H1 (cell line): ENCODE measurements around the gene FNDC11. TPM values are rescaled to one million over a fixed set of nuclear protein-coding genes. Genes with fewer than 3 reads are reported as not detected.

Experiments used
- CTCF ChIA-PET: fragments of 300-600 bp; sonication (Branson Sonifier 250); formaldehyde crosslinking; loops from one replicate; lab custom pipeline; 2021; ENCODE audit not compliant: partially characterized antibody; lab: Charles Lee
- POLR2A ChIA-PET: fragments of 300-600 bp; sonication (Branson Sonifier 250); formaldehyde crosslinking; loops from one replicate; lab custom pipeline; 2021; ENCODE audit warnings: inconsistent platforms; ENCODE audit not compliant: partially characterized antibody; lab: Charles Lee
- DNase-seq, 2 experiments: peaks; one replicate each; pipeline versions ENCODE4 v3.0.0 to v3.0.0-alpha.2; 2010 to 2022; ENCODE audit warnings: low spot score in 2 of 2, low read depth in 1 of 2, mixed read lengths in 1 of 2
- FAIRE-seq: peaks from 2 replicates; lab custom pipeline; 2011; peaks lifted over from hg19 to GRCh38; lab: Jason Lieb, UNC
- H2AFZ ChIP-seq: 2 replicates; pipeline ENCODE4 v1.8.1; 2012; ENCODE audit warnings: low read length, inconsistent platforms
- H2AK5ac ChIP-seq: 2 replicates; pipeline ENCODE4 v1.6.1; 2013; ENCODE audit warnings: low read depth, low read length
- H2BK120ac ChIP-seq: replicated peaks from 2 replicates; pipeline ENCODE3; 2013; ENCODE audit warnings: low read depth, low read length, inconsistent platforms
- H2BK12ac ChIP-seq: 2 replicates; pipeline ENCODE4 v1.6.1; 2013; ENCODE audit warnings: low read depth, low read length
- H2BK15ac ChIP-seq: 2 replicates; pipeline ENCODE4 v1.6.1; 2013; ENCODE audit warnings: low read length
- H2BK20ac ChIP-seq: 2 replicates; pipeline ENCODE4 v1.6.1; 2013; ENCODE audit warnings: low read length
- H2BK5ac ChIP-seq: 2 replicates; pipeline ENCODE4 v1.6.1; 2013; ENCODE audit warnings: low read depth, low read length
- H3K14ac ChIP-seq: 2 replicates; pipeline ENCODE4 v1.6.1; 2013; ENCODE audit warnings: inconsistent platforms; ENCODE audit not compliant: insufficient read length
- H3K18ac ChIP-seq: 2 replicates; pipeline ENCODE4 v1.6.1; 2013; ENCODE audit warnings: low read length; ENCODE audit errors: extremely low read depth
- H3K23ac ChIP-seq: 2 replicates; pipeline ENCODE4 v1.6.1; 2013; ENCODE audit warnings: inconsistent platforms; ENCODE audit not compliant: insufficient read length
- H3K23me2 ChIP-seq: 2 replicates; pipeline ENCODE4 v1.6.1; 2013; ENCODE audit warnings: low read depth, low read length
- H3K27ac ChIP-seq: 2 replicates; pipeline ENCODE4 v1.6.1; 2011; ENCODE audit warnings: low read depth, low read length, inconsistent platforms
- H3K27me3 ChIP-seq, 4 experiments: replicated peaks in 1 of 4; 1 replicate in 1 of 4; 2 replicates in 3 of 4; pipeline versions ENCODE4 v1.6.1 to v1.8.1; 2011 to 2013; ENCODE audit warnings: low read length in 3 of 4, mild to moderate bottlenecking in 3 of 4, inconsistent platforms in 2 of 4, mixed read lengths in 2 of 4, moderate library complexity in 1 of 4; ENCODE audit not compliant: control insufficient read depth in 3 of 4, insufficient read depth in 3 of 4; ENCODE audit errors: extremely low read depth in 1 of 4
- H3K36me3 ChIP-seq, 4 experiments: 2 replicates each; pipeline versions ENCODE4 v1.6.1 to v1.8.1; 2011 to 2013; ENCODE audit warnings: mild to moderate bottlenecking in 4 of 4, low read length in 3 of 4, moderate library complexity in 2 of 4, control low read depth in 1 of 4, inconsistent platforms in 1 of 4; ENCODE audit not compliant: insufficient read depth in 4 of 4, control insufficient read depth in 2 of 4
- H3K4ac ChIP-seq: replicated peaks from 2 replicates; pipeline ENCODE3; 2013; ENCODE audit warnings: low read length, low read depth, mixed read lengths, inconsistent platforms; ENCODE audit not compliant: insufficient read length
- H3K4me1 ChIP-seq, 4 experiments: replicated peaks in 1 of 4; 1 replicate in 1 of 4; 2 replicates in 3 of 4; pipeline versions ENCODE4 v1.6.1 to v1.8.1; 2011 to 2013; ENCODE audit warnings: low read length in 3 of 4, inconsistent platforms in 2 of 4, mixed read lengths in 1 of 4; ENCODE audit not compliant: insufficient read depth in 4 of 4, control insufficient read depth in 3 of 4
- H3K4me2 ChIP-seq, 2 experiments: 2 replicates each; pipeline versions ENCODE4 v1.6.1 to v1.8.1; 2011 to 2013; ENCODE audit warnings: low read depth in 2 of 2, low read length in 2 of 2, control low read depth in 1 of 2, inconsistent platforms in 1 of 2, mild to moderate bottlenecking in 1 of 2; ENCODE audit not compliant: insufficient read depth in 1 of 2
- H3K4me3 ChIP-seq, 4 experiments: fragments of 200-600, 300-600 bp in 1 of 4; sonication (generic), shearing (Covaris generic), sonication (Bioruptor Twin) in 1 of 4; 2 replicates each; pipeline versions ENCODE4 v1.5.1 to v1.8.1; 2011 to 2016; ENCODE audit warnings: low read length in 4 of 4, low read depth in 3 of 4, control low read depth in 2 of 4, inconsistent platforms in 2 of 4, mild to moderate bottlenecking in 2 of 4, mixed read lengths in 1 of 4, moderate library complexity in 1 of 4; ENCODE audit not compliant: insufficient read depth in 2 of 4; ENCODE audit errors: extremely low read depth in 1 of 4
- H3K56ac ChIP-seq: replicated peaks from 2 replicates; pipeline ENCODE3; 2013; ENCODE audit warnings: low read depth, mild to moderate bottlenecking, mixed read lengths, low read length, inconsistent platforms; ENCODE audit not compliant: insufficient read length
- H3K79me1 ChIP-seq: 2 replicates; pipeline ENCODE4 v1.6.1; 2013; ENCODE audit warnings: low read depth, low read length, control low read depth
- H3K79me2 ChIP-seq, 2 experiments: 2 replicates each; pipeline versions ENCODE4 v1.6.1 to v1.8.1; 2012 to 2013; ENCODE audit warnings: low read length in 2 of 2, mild to moderate bottlenecking in 2 of 2, inconsistent platforms in 1 of 2; ENCODE audit not compliant: insufficient read depth in 2 of 2, control insufficient read depth in 1 of 2
- H3K9ac ChIP-seq, 4 experiments: replicated peaks in 1 of 4; 1 replicate in 1 of 4; 2 replicates in 3 of 4; pipeline versions ENCODE4 v1.6.1 to v1.8.1; 2011 to 2013; ENCODE audit warnings: low read depth in 3 of 4, low read length in 3 of 4, control low read depth in 2 of 4, mild to moderate bottlenecking in 2 of 4, moderate library complexity in 2 of 4, inconsistent platforms in 1 of 4; ENCODE audit errors: extremely low read depth in 1 of 4
- H3K9me3 ChIP-seq, 2 experiments: 2 replicates each; pipeline versions ENCODE4 v1.6.1 to v1.8.1; 2012 to 2013; ENCODE audit warnings: mild to moderate bottlenecking in 2 of 2, moderate library complexity in 2 of 2, control low read depth in 1 of 2, inconsistent platforms in 1 of 2, low read depth in 1 of 2, low read length in 1 of 2, mixed read lengths in 1 of 2; ENCODE audit not compliant: insufficient read depth in 2 of 2
- H4K20me1 ChIP-seq, 2 experiments: replicated peaks in 1 of 2; 2 replicates each; pipeline versions ENCODE3 to v1.8.1; 2011 to 2013; ENCODE audit warnings: inconsistent platforms in 2 of 2, low read length in 2 of 2, mild to moderate bottlenecking in 1 of 2; ENCODE audit not compliant: insufficient read depth in 2 of 2, control insufficient read depth in 1 of 2
- H4K5ac ChIP-seq: 2 replicates; pipeline ENCODE4 v1.6.1; 2013; ENCODE audit warnings: low read length, low read depth, mixed read lengths, inconsistent platforms; ENCODE audit not compliant: insufficient read length
- H4K8ac ChIP-seq: 2 replicates; pipeline ENCODE4 v1.8.0; 2013; ENCODE audit warnings: mild to moderate bottlenecking, moderate library complexity, low read length, inconsistent platforms; ENCODE audit not compliant: insufficient read depth; ENCODE audit errors: extremely low read depth
- H4K91ac ChIP-seq: replicated peaks from 2 replicates; pipeline ENCODE3; 2013; ENCODE audit warnings: low read length, mixed read lengths, inconsistent platforms; ENCODE audit not compliant: insufficient read length
- ASH2L ChIP-seq: fragments of 200-600, 300-600 bp; sonication (generic); IDR thresholded peaks from one replicate; pipeline ENCODE4 v1.7.1; 2017; ENCODE audit warnings: low read length
- KDM4A ChIP-seq: IDR thresholded peaks from one replicate; pipeline ENCODE4 v1.7.1; 2012; ENCODE audit warnings: low read depth, mild to moderate bottlenecking, moderate library complexity, low read length, inconsistent platforms; ENCODE audit not compliant: severe bottlenecking
- KDM5A ChIP-seq: fragments of 200-600 bp; IDR thresholded peaks from 2 replicates; pipeline ENCODE4 v1.7.1; 2012; ENCODE audit warnings: mild to moderate bottlenecking, low read length, inconsistent platforms, mixed read lengths
- RXRA ChIP-seq: IDR thresholded peaks from 2 replicates; pipeline ENCODE4 v1.6.1; 2011; ENCODE audit warnings: low read depth, mild to moderate bottlenecking, low read length, moderate library complexity; ENCODE audit not compliant: insufficient read depth
- SUZ12 ChIP-seq: fragments of 200-600 bp; sonication (generic); IDR thresholded peaks from 2 replicates; pipeline ENCODE4 v1.6.1; 2012; ENCODE audit warnings: mild to moderate bottlenecking, inconsistent platforms, low read length, moderate library complexity, mixed read lengths
- WGBS, 2 experiments: shearing (Covaris generic) in 1 of 2; methylation state at CpG; one replicate each; pipeline versions ENCODE4 v1.1.6 to v1.1.7; 2013 to 2015; ENCODE audit warnings: low lambda C conversion rate in 2 of 2, mixed read lengths in 2 of 2, inconsistent platforms in 1 of 2, low coverage in 1 of 2, missing lambda C conversion rate in 1 of 2; ENCODE audit not compliant: insufficient replicate concordance in 2 of 2, insufficient coverage in 1 of 2, insufficient read length in 1 of 2; ENCODE audit errors: extremely low coverage in 1 of 2, missing lambda C conversion rate in 1 of 2; 5-methylcytosine and 5-hydroxymethylcytosine counted together
- polyA plus RNA-seq, 7 experiments: library from polyadenylated mRNA; depleted of rRNA in 3 of 7; stranded (reverse) in 5 of 7; unstranded in 2 of 7; fragments of >200 nt in 5 of 7; fragments of 200-250 nt in 2 of 7; gene quantifications; 1 replicate in 5 of 7; 2 replicates in 1 of 7; 4 replicates in 1 of 7; pipeline versions ENCODE4 v1.2.1 to v1.2.3, GENCODE V29; 2011 to 2013; ENCODE audit warnings: missing spikeins in 2 of 7, mixed read lengths in 2 of 7
- total RNA-seq: library from RNA; stranded (reverse); fragmentation: NEBNext Ultra II Directional; extraction: Animal tissue kit (Norgen Biotek cat#: 25700); gene quantifications from 2 replicates; pipeline ENCODE4 v1.2.1, GENCODE V29; 2021
- TF ChIP-seq, protein P1 (sequence below): IDR thresholded peaks from 2 replicates; pipeline ENCODE4 v1.6.1; 2011; ENCODE audit warnings: low read depth, mild to moderate bottlenecking, low read length; ENCODE audit not compliant: insufficient read depth

Gene FNDC11
- total and polyA plus RNA-seq, 2 of the 8 experiments (the other 6 are each of a cell fraction or from before 2014, with no cell fraction given) = 2.6 to 8.8 TPM

DNA sequence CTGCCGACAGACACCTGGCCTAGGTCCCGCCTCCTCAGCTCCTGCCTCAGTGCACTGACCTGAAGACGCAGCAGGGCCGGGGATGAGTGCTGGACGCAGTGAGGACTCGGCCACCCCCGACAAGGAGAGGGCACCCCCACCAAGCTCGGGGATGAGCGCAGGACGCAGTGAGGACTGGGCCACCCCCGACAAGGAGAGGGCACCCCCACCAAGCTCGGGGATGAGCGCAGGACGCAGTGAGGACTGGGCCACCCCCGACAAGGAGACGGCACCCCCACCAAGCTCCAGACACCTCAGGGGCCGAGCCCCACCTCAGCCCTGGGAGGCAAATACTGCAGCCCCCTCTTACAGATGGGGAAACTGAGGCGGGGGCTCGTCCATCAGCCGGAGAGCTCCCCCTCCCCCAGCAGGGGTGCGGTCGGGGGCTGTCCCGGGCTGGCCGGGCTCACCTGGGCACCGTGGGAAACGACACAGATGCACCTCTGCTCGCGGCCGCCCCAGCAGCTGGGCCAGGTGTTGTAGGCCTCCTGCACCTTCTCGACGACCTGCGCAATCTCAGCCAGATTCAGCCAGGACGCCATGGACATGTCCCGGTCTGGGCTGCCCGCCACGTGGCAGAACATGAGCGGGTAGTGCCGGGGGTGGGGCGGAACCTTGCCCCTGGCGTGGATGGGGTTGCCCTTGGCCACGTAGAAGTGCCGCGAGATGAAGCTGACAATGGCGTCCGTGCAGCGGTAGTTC, 12.6 kb downstream of the FNDC11 start:
- no peak overlapping the region for H3K4me2 ChIP-seq
- H3K56ac ChIP-seq = no peak overlapping the region
- H2AFZ ChIP-seq = no peak overlapping the region
- H3K27ac ChIP-seq = no peak overlapping the region
- H2BK20ac ChIP-seq = no peak overlapping the region
- H3K4me1 ChIP-seq = no peaks in the 10 kb centered on the region
- H4K91ac ChIP-seq = no peak overlapping the region
- H3K9ac ChIP-seq = no peak overlapping the region
- H3K14ac ChIP-seq = no peak overlapping the region
- no peak overlapping the region for H3K18ac ChIP-seq
- H3K79me1 ChIP-seq = no peaks in the 10 kb centered on the region
- H2BK12ac ChIP-seq = no peak overlapping the region
- TF ChIP-seq RXRA = no peak
- TF ChIP-seq ASH2L = no peak
- TF ChIP-seq SUZ12 = no peak
- no peak for TF ChIP-seq KDM5A
- TF ChIP-seq, protein P1, sequence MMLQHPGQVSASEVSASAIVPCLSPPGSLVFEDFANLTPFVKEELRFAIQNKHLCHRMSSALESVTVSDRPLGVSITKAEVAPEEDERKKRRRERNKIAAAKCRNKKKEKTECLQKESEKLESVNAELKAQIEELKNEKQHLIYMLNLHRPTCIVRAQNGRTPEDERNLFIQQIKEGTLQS = no peak
- no peak for TF ChIP-seq KDM4A
- no peak overlapping the region for H3K23ac ChIP-seq
- no peak overlapping the region for H2AK5ac ChIP-seq
- no peak overlapping the region for H3K4ac ChIP-seq
- H2BK15ac ChIP-seq = no peak overlapping the region
- H4K5ac ChIP-seq = no peak overlapping the region
- CTCF ChIA-PET = interaction anchor here (0.6 to 1.5 kb wide), 4 partner anchors 9 to 136 kb away, joined by 3 to 4 read pairs (median 3); no protein-coding TSS in a partner anchor
- H2BK5ac ChIP-seq = no peak overlapping the region
- FAIRE-seq (no peak), DNase-seq (no peak)
- H3K27me3 ChIP-seq = no peaks in the 10 kb centered on the region
- POLR2A ChIA-PET = interaction anchor here (1.0 to 3.4 kb wide), 5 partner anchors 8 to 45 kb away, joined by 3 to 12 read pairs (median 4); partner anchors contain the start of gene HELZ2
- WGBS, 2 experiments = 92% methylated on average over 42 of the region's 46 CpGs; no CpG with 5 or more reads in 1 of the 2 experiments
- H3K4me3 ChIP-seq = no peak overlapping the region
- H3K36me3 ChIP-seq = no peaks in the 10 kb centered on the region; a peak in 3 of 8 replicates
- H3K9me3 ChIP-seq = no peaks in the 10 kb centered on the region
- no peaks in the 10 kb centered on the region for H3K79me2 ChIP-seq
- H4K20me1 ChIP-seq = no peaks in the 10 kb centered on the region
- H4K8ac ChIP-seq = no peak overlapping the region
- no peaks in the 10 kb centered on the region for H3K23me2 ChIP-seq
- H2BK120ac ChIP-seq = no peak overlapping the region
